ENCODE measurements around the gene SLC30A2. TPM values are rescaled to one million over a fixed set of nuclear protein-coding genes. Genes with fewer than 3 reads are reported as not detected.

Gene SLC30A2
- total RNA-seq, 1 donor from 2014 or later = not detected

DNA sequence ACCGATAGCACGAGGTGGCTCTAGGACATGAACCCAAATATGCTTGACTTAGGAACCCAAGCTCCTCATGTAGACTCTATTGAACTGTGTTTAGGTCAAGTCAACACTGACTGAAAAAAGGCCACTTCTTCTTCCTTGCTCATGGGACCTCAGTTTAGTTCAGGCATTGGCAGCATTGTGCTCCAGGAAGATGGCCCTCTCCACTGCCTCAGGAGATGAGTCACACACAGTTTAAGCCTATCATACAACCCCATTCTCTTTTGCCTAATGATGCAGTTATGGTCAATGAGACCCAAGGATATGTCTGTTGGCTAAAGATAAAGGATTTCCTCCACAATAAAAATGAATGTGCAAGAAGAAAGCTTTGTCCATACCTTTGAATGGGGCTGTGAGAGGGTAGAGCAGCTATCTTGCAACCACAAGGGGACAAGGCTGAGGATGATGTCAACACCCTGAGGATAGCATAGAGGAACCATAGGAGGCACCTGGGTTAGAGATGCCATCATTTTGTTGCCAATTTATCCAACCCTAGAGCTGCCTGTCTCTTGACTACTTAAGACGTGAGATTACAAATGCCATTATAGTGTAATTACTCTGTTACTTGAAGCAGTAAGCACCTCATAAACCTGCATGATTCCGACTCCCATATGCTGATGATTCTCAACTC is 24.5 kb upstream of the SLC30A2 start:
- DNase-seq (ENCODE audit: low read depth, low spot score) = no peak

DNA sequence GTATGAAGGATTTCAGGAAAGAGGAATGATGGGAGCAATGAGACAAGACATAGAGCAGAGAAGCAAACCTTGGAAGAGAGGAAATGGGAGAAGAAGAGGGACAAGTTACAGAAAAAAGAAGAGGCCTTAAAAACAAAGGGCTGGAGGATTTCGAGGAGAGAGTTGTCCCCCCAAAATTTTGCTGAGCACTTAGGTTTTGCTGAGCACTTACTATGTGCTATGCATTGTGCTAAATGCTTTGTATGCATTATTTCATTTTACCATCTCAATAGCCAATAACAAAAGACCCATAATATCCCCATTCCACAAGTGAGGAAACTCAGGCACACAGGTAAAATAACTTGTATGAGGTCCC is 24.0 kb upstream of the SLC30A2 start:
- DNase-seq (ENCODE audit: low read depth, low spot score) = no peak

DNA sequence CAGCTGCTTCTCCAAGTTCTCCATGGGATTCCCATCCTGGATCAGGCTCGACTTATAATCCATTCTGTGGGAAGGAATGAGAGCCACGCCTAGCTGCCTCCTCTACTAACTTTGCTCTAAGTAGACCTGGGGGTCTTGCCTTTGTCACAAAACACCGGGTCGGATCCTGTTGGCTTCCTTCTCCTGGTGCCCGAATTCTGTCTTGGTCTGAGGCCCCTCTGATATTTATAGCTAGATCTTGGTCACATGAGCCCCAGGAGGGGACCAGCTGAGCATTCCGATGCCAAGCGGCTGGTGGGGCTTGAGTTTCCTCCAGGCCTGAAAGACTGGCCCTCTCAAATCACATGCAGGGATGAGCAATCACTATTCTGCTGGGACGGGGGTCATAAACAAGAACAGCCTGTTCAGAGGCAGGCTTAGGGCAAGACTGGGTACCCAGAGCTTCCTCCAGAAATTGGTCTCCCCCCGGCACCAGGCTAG is 21.6 kb upstream of the SLC30A2 start, which contains the start of gene TRIM63:
Gene TRIM63 (minus strand): TSS at position 199 of the 480 bp plus-strand sequence. CDS start 136 bp downstream, at position 63.
- no peak for DNase-seq (ENCODE audit: low read depth, low spot score)

DNA sequence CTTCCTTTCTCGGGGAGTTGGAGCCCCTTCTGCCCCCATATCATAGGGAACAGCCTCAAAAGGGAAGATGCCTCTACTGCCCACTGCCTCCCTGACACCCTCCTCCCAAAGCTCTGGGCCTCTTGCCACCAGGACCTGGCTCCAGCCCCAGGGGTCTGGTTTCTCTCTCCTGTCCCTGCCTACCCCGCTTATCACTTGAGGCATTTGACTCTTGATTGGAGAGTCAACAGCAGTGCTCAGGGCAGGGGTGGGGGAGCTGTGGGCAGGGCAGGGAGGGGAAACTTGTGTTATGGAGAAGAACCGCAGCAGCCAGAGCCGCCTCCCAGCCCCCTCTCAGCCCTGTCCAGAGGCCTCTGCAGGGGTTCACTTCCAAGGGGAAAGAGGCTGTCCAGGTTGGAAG is 20.9 kb upstream of the SLC30A2 start:
- no peak for DNase-seq (ENCODE audit: low read depth, low spot score)

DNA sequence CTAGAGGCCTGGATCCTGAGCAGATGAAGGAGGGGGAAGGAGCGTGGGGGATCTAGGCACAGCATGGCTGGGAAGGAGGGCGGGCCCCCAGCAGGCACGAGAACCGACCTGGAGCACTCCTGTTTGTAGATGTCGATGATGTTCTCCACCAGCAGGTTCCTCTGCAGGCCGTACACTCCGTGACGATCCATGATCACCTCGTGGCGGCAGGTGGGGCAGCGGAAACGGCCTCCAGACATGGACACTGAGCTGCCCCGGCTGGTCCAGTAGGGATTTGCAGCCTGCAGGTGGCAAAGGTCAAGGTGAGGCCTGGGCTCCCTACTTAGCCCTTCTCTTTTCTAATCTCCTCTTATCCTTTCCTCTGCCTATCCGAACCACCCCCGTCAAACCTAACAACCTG is 20.2 kb upstream of the SLC30A2 start:
- no peak for DNase-seq (ENCODE audit: low read depth, low spot score)

DNA sequence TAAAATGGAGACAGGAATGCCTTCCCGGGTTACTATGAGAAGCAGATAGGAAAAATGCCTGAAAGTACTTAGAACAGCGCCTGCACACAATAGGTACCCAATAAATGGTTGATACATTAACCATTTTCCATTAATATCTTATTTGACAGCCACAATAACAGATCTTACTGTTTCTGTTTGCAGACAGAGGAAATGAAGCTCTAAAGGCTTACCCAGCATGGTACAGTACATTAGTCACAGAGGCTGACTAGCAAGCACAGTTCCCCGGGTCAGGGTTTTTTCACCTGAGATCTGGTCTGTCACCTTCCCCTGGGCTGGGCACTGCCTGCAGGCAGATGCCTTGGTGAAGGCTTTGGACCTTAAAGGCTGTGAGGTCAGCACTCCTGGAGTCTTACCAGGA is 18.6 kb upstream of the SLC30A2 start:
- DNase-seq (ENCODE audit: low read depth, low spot score) = no peak

DNA sequence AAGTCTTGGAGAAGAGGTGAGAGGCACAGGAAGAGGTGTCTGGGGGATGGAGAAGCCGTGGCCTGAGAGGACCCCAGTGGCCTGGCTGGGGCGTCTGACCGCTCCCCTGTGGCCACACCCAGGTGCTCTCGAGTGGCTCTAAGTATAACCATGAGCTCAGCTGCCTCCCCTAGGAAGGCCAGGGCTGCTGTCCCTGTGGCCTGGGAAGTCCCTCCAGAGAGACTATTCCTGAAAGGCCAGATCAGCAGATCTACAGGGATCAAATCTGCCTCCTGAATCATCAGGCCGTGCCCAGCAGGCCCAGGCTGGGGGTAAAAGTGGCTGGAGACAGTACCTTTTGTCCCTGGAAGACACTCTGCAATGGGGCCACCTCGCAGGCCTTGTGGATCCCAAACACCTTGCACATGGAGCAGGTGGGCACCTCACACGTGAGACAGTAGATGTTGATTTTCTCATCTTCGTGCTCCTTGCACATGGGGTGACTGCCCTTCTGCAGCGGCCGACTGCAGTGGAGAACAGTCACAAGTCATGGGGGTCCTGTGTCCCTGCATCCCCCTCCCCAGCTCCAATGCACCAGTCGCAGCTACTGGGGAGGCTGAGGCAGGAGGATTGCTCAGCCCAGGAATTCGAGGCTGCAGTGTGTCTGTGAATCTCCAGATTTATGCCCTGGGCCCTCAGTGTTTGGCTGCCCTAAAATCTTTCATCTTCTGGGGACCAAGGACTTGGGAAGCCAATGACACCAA is 15.1 kb upstream of the SLC30A2 start:
- no peak for DNase-seq (ENCODE audit: low read depth, low spot score)

DNA sequence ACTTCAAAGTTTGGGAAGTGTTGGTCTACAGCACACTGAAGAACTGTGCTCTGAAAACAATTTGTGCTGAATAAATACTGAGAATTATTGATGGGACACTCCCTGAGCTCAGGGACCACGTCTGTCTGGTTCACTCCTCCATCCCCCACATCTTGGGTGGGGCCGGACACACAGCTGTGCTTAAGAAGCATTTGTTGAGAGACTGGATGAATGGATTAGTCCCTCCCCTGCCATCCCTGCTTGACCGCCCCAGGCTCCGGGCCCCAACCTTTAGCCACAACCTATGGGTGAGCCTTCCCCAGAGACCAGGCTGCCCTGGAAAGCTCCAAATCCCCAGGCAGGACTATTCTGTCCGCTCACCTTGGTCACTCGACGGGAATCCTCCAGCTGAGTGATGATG is 14.0 kb upstream of the SLC30A2 start:
- DNase-seq (ENCODE audit: low read depth, low spot score) = no peak

DNA sequence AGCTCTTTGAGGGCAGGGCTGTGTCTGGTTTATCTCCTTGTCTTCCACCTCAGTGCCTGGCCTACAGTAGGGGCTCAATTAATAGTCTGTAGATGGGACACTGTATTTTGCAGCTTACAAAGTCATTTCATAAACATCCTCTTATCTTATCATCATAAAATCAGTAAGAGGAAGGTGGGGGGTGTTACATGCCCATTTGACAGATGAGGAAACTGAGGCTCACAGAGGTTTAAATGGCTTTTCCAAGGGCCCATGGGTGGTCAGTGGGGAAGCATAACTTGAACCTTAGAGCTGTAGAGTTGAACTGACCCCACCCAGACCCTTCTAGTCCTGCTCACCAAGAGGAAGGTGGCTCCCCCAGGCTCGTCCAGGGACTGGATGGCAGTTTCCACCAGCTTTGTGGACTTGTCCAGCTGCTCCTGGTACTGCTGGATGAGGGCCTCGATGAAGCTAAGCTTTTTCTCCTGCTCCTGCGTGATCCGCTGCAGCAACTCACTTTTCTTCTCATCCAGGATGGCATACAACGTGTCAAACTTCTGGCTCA is 12.2 kb upstream of the SLC30A2 start:
- no peak for DNase-seq (ENCODE audit: low read depth, low spot score)

DNA sequence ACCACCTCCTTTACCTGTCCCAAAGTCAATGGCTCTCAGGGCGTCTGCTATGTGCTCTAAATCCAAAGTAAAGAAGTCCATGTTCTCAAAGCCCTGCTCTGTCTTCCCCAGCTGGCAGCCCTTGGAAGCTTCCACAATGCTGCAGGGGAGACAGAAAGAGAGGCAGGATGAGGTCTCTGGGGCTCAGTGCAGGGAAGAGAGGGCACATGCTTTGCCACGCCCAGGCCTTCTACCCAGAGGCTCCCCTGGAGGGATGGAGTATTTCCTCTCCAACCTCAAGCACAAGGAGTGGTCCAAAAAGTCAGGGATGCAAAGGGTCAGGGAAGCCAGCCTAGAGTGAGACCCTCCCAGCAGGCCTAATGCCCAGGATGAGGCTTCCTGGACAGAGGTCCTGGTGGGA is 11.3 kb upstream of the SLC30A2 start:
- DNase-seq (ENCODE audit: low read depth, low spot score) = no peak

DNA sequence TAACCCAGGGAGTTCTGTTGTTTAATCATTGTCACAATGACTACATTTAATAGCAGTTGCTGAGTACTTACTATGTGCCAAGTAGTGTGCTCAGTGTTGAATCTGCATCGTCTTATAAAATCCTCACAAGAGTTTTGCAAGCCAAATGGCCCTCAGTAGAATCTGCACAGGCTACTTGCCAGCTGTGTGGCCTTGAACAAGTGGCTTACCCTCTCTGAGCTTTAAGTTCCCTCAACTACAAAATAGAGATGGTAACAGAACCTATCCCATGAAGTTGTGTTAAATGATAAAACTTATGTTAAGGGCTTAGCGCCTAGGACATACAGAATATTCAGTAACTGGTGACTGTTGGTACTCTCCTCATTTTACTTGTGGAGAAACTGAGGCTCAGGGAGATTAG is 9.1 kb upstream of the SLC30A2 start:
- no peak for DNase-seq (ENCODE audit: low read depth, low spot score)

DNA sequence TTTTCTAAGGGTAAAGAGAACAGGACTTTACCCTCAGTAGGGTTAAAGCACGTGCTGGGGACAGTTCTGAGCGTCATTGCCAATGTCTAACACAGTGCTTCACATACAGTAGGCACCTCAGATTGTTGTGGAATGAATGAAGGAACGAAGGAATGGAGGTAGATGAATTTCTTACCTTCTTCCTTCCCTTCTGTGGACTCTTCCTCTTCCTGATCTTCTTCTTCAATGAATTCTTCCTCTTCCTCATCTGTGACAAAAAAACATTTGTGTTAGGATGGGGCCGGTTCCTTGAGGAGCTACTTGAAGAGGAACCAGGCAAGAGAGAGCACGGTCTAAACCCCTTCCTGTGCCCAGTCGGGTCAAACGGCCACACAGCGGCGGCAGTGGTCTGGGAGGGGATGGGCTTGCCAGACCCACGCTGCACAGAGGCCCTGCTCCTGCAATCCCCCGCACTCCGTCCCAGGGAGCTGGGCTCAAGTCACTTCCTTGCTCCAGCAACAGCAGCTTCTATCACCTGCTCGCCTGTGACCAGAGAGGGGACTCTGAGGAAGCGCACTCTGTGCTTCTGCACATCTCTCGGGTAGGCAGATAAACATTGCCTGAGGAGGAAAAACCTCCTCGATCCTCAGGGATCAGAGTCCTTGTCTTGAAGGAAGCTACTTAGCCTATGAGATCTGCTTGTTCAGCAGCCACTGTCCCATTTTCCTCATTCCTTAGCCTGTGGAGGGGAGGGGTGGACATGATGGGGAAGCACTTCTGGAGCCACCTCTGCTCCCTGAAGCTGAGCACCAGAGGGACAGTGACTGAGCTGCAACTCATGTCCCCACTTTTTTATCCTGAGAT is 8.0 kb upstream of the SLC30A2 start:
- no peak for DNase-seq (ENCODE audit: low read depth, low spot score)

DNA sequence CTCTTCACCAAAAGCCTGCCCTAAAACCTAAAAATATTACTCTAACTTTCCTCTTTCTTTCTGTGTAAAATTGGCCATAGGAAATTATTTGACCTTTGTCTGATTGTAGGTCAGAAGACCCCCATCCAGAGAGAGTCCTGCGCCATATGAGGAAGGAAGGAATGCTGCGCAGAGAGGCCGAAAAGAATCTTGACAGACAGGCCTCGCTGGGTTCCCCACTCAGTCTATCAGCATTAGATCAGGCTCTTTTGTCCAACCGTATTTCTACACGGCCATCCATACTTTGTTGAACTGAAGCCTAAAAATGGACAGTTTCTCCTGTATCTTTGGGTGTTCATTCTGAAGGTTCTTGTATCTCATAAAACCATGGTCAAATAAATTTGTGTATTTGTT is 4.3 kb upstream of the SLC30A2 start:
- DNase-seq (ENCODE audit: low read depth, low spot score) = no peak

DNA sequence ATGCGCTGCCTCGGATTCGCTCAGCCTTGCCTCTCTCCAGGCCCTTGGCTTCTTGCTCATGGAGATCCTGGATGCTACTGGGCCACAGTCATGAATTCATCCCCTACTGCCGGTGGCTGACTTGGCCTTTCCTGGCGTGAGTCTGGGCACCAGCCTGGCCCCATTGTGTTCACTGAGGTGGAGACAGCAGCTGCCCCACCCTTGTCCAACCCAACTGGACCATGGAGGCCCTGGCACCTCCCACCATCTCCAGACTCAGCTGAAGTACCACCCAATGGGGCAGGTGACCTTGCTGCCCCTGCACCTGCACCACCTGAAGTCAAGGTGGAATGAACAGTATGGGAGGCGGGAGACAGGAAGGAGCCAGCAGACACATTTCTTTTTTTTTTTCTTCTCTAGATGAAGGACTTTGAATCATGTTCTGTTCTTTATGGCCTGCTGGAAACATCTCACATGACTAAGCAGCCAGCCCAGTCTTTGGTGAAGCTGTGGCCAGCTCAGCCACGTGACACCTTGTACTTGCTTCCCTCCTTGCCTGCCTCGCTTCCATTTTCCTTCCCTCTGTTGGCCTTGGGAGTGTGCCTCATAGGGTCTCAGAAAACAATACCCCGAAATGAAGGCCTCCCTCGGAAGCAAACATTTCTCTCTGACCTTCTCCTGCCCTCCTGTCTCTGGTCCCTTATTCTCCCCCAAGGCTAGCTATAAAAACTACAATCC is 3.8 kb upstream of the SLC30A2 start:
- DNase-seq (ENCODE audit: low read depth, low spot score) = no peak

DNA sequence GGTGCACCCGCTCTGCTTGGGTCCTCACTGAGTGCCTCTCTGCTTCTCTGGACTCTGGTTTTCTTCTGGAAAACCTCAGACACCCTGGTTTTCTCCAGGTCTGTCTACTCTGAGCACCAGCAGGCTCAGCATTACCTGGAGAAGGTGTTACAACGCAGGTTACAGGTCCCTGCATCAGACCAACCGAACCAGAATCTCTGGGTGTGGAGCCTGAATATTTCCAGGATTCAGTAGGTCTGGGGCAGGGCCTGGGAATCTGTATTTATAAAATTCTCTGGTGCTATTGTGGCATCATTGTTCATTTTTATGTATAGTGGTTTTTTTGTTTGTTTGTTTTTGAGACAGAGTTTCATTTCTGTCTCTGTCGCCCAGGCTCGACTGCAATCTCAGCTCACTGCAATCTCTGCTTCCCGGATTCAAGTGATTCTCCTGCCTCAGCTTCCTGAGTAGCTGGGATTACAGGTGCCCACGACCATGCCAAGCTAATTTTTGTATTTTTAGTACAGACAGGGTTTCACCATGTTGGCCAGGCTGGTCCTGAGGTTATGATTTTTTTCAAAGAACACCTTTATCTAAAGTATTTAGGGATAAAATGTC is 1.5 kb upstream of the SLC30A2 start:
- DNase-seq (ENCODE audit: low read depth, low spot score) = no peak

DNA sequence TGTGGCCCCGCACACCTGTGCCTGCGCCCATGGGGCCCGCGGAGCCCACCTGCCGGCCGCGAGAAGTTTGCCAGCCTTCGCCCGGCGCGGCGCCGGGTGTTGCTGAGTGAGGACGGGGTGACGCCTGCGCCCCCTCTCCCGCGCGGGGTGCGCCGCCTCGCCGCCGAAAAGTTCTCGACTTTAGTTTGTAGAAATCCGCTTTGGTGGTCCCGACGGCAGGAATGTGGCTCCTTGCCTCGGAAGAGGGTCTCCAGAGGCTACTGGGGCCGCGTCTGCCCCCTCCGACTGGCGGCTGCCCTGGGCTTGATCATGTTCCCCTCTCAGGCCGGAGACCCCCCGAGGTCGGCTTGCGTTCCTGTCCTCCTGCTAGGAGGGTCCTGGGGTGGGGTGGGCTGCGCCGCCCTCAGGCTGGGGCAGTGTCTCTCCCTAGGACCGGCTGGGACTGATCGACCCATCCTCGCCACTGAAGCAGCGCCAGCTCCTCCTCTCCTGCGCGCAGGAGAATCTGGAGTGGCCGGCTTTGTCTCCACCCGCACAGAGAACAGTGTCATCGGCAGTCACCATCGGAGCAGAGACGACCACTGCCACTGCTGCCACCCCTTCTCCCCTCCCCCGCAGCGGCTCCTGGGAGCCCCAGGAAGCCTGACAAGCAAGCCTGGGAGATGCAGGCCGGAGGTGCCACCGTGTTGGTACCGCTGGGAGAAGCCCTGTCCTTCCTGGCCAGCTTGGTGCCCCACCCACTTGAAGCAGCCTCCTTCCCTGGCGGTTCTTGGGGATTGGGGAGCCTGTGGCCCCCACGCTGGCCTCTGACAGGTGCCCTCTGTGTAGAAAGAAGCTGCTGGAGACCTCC is 553 bp upstream of the SLC30A2 start:
- no peak for DNase-seq (ENCODE audit: low read depth, low spot score)

DNA sequence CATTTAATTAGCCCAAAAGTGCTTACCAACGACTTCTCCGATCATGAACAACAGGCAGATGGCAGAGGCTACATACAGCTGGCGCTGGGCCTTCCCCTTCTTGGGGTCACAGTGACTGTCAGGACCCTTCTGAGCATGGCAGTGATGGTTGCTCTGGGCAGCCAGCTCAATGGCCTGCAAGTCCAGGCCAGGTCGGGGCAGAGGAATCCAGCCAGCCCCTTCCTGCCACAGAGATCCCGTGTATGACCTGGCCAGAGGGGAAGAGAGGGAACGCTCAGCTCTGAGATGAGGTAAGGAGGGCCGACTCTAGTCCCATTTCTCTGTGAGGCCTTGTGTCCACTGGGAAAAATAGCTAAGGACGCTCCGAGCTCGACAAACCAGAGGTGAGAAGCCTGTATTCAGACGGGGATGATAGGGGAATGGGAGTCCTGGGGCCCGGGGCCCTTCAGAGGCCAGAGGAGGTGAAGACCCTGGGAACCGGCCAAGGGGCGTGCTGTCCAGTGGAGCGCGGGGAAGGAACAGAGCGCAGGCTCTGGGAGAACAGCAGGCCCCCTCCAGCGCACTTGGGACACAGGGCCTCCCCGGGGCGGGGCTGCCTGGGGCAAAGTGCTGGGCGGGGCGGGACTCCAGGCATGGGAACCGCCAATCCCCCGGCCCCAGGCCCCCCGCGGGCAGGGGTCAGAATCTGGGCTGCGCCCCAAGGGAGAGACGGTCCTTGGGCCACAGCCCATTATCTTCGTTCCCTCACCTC is 772 bp downstream of the SLC30A2 start:
- no peak for DNase-seq (ENCODE audit: low read depth, low spot score)

DNA sequence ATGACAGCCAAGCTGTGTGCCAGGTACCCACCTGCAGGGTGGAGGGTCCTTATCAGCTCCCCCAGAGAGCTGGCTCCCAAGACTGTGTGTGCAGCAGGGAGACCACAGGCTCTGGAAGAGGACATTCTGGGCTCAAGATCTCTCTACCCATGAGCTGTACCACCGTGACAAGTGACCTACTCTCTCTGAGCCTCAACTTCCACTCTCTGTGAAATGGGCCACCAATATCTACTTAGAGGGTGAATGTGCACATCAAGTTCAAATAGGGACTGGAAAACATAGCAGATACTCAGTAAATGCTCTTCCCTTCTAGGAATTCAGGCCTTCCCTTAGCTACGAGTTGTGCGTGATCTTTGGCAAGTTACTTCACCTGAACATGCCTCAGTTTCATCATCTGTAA is 1.5 kb downstream of the SLC30A2 start:
- no peak for DNase-seq (ENCODE audit: low read depth, low spot score)

DNA sequence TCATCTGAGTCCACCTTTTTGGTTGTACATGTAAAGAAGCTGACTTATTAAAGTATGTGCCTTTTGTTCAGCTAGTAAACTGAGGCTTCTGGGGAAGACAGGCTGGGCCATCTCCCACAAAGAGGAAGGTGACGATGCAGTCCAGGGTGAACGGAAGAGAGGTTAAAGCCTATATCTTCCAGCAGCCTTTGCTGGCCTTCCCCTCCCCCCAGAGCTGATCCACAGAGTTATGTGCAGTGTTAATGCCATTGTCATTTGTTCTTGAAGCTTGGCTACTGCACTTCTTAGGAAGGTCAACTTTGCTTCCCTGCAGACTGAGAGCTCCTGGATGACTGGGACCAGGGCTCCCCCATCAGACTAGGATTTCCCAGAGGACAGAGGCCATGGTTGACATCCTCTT is 2.2 kb downstream of the SLC30A2 start:
- DNase-seq (ENCODE audit: low read depth, low spot score) = no peak

Measured in pulmonary artery endothelial cell (primary cell).